Central memory CD8-positive, alpha-beta T cell (primary cell): ENCODE measurements around the gene SAMD9.
"Not testable (repeated sequence)": the region's sequence is repeated elsewhere in the genome, so short reads cannot be mapped to it uniquely, and the experiment has no call there.

ENCODE experiments used
- ATAC-seq: fragments of 150-1000 bp; cut with Tn5 transposase; replicated peaks from 2 replicates; pipeline ENCODE4 v1.10.0; 2022; ENCODE audit warnings: mild to moderate bottlenecking, moderate FRiP score, moderate number of reproducible peaks; ENCODE audit not compliant: poor library complexity, severe bottlenecking; ENCODE audit errors: extremely low read depth
- DNase-seq, 2 donors: peaks; one replicate each; pipeline ENCODE4 v3.0.0; 2021; ENCODE audit warnings: low spot score in 2 of 2
- H3K27ac Mint-ChIP-seq: one replicate; pipeline ENCODE4 v1.8.0; 2022; ENCODE audit warnings: low read depth, mild to moderate bottlenecking, moderate library complexity, mixed read lengths
- H3K27me3 Mint-ChIP-seq: one replicate; pipeline ENCODE4 v1.8.0; 2022; ENCODE audit warnings: mixed read lengths
- H3K36me3 Mint-ChIP-seq: one replicate; pipeline ENCODE4 v1.8.0; 2022; ENCODE audit warnings: mild to moderate bottlenecking, moderate library complexity, mixed read lengths; ENCODE audit not compliant: insufficient read depth
- H3K4me1 Mint-ChIP-seq: one replicate; pipeline ENCODE4 v1.8.0; 2022; ENCODE audit warnings: mixed read lengths
- H3K4me3 Mint-ChIP-seq: one replicate; pipeline ENCODE4 v1.8.0; 2022; ENCODE audit warnings: mild to moderate bottlenecking, moderate library complexity, mixed read lengths
- H3K9me3 Mint-ChIP-seq: one replicate; pipeline ENCODE4 v1.8.0; 2022; ENCODE audit warnings: mixed read lengths

Gene SAMD9

DNA sequence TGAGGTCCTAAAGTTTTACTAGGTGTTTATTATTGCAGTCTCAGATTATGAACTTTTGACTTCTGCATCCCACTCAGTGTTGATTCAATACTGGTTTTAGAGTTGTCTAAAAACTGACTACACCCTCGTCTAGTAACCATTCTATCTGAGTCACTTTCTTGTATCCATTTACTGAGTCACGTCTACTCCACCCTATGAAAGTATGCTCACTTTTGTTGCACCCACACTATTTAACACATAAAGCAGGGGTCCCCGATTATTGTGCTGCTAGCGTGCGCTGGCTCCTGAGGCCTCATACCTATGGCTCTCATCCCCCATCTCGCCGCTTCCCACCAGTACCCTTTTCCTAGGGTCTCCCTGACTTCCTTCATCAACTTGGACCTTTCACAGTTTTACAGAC, 2.0 kb downstream of the SAMD9 start:
- Mint-ChIP-seq H3K9me3 (peaks cover 16% of the 10 kb centered on the region), H3K4me3 (peak overlapping the region; percentile 84), H3K36me3 (peaks cover 29% of the 10 kb centered on the region), H3K27ac (peak overlapping the region; percentile 95), H3K27me3 (no peaks in the 10 kb centered on the region), H3K4me1 (peaks cover 67% of the 10 kb centered on the region)
- DNase-seq (no peak), ATAC-seq (no peak)

DNA sequence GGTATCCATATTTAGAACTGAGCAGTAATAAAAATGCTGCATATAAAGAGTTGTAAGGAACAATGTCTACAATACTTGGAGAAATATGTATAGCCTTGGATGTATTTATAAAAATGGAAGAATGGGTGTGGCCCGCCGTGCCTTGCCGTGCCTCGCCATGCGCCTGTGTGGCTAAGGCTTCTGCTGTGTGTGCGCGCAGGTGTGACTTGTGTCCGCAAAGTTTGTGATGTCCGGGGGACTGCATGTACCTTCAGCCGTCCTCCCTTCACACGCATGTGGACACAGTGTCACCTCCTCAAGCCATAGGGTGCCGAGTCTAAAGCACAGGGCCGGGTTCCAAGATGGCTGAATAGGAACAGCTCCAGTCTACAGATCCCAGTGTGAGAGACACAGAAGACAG, 9.8 kb downstream of the SAMD9 start:
- peaks cover 26% of the 10 kb centered on the region for H3K4me1 Mint-ChIP-seq
- no peak overlapping the region for H3K4me3 Mint-ChIP-seq
- no peaks in the 10 kb centered on the region for H3K27me3 Mint-ChIP-seq
- no peak overlapping the region for H3K27ac Mint-ChIP-seq
- H3K9me3 Mint-ChIP-seq = peaks cover 19% of the 10 kb centered on the region
- ATAC-seq (no peak), DNase-seq (no peak)
- H3K36me3 Mint-ChIP-seq = peaks cover 60% of the 10 kb centered on the region

DNA sequence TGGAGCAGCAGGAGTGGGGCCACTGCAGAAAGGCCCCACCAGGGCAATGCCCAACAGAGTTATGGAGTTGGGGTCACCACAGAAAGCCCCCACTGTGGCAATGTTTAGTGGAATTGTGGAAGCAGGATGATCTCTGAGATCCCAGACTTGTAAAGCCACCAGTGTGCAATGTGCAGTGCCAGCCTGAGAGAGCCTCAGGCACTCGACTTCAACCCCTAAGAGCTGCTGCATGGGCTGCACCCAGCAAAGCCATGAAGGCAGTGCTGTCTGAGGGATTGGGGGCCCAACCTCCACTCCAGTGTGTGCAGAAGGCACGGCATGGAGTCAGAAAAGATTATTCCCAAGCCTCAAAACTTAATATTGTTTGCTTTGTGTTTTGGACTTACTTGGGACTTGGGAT, 20.4 kb downstream of the SAMD9 start:
- Mint-ChIP-seq H3K4me1 (no peaks in the 10 kb centered on the region), H3K4me3 (no peak overlapping the region), H3K27me3 (peaks cover 5% of the 10 kb centered on the region), H3K9me3 (peaks cover 12% of the 10 kb centered on the region), H3K27ac (no peak overlapping the region), H3K36me3 (peaks cover 2% of the 10 kb centered on the region)
- no peak for ATAC-seq
- no peak for DNase-seq

DNA sequence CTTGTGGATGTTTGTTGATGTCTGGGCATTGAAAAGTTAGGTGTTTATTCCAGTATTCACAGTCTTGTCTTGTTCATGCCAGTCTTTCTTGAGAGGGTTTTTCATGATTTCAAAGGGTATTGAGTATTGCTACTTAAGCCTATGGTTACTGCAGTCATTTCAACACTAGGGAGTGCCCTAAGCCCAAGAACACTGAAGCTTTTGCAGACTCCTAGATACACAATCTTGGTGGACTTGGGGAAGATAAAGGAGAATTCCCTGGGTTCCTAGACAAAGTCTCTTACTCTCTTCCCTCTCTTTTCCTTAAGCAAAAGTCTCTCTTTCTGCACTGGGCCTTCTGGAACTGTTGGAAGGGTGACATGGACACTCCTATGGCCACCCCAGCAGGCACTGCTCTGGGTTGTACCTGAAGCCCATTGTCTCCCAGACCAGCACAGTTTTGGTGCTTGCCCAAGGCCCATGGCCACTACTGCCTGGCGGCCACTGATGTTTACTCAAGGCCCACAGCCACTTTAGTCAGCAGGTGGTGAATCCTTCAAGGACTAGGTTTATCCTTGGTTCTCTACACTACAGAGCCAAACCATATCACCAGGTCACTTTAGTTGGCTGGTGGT, 24.9 kb downstream of the SAMD9 start:
- peaks cover 42% of the 10 kb centered on the region for H3K27me3 Mint-ChIP-seq
- DNase-seq (no peak), ATAC-seq (no peak)
- H3K9me3 Mint-ChIP-seq = peaks cover 9% of the 10 kb centered on the region
- H3K4me3 Mint-ChIP-seq = no peak overlapping the region
- H3K4me1 Mint-ChIP-seq = no peaks in the 10 kb centered on the region
- peaks cover 2% of the 10 kb centered on the region for H3K36me3 Mint-ChIP-seq
- no peak overlapping the region for H3K27ac Mint-ChIP-seq

DNA sequence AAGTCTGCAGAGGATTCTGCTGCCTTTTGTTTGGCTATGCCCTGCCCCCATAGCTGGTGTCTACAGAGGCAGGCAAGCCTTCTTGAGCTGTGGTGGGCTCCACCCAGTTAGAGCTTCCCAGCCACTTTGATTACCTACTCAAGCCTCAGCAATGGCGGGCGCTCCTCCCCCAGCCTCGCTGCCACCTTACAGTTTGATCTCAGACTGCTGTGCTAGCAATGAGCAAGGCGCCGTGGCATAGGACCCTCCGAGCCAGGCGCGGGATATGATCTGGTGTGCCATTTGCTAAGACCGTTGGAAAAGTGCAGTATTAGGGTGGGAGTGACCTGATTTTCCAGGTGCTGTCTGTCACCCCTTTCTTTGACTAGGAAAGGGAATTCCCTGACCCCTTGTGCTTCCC, 44.4 kb downstream of the SAMD9 start:
- H3K36me3 Mint-ChIP-seq, H3K9me3 Mint-ChIP-seq, ATAC-seq, H3K4me1 Mint-ChIP-seq, H3K4me3 Mint-ChIP-seq, H3K27ac Mint-ChIP-seq, DNase-seq: not testable (repeated sequence)
- H3K27me3 Mint-ChIP-seq = peaks cover 80% of the 10 kb centered on the region

DNA sequence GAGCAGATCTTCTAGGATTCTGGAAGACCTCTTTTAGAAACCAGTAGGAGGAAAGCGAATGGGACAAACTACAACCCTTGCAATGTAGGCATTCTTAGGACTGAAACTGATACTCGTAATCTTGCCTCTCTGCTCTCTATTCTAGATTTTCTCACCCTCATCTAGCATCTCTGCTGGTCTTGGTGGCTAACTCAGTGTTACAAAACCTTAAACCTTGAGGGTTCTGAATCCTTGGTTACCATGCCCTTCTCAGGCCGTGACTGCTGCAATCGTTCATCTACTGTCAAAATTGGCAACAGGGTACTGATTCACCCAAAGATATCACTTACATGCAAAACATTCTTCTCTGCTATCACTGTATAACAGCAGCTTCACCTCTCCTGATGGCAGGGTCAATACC, 55.2 kb downstream of the SAMD9 start:
- no peak overlapping the region for H3K27ac Mint-ChIP-seq

DNA sequence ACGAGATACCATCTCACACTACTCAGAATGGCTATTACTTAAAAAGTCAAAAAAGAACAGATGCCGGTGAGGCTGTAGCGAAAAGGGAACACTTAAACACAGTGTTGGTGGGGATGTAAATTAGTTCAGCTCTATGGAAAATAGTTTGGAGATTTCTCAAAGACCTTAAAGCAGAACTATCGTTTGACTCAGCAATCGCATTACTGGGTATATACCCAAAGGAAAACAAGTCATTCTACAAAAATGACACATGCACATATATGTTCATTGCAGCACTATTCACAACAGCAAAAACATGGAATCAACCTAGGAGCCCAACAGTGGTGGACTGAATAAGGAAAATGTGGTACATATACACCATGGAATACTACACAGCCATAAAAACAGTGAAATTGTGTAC, 56.9 kb downstream of the SAMD9 start:
- Mint-ChIP-seq H3K27me3 (peaks cover 13% of the 10 kb centered on the region), H3K4me3 (no peak overlapping the region), H3K4me1 (no peaks in the 10 kb centered on the region), H3K36me3 (no peaks in the 10 kb centered on the region), H3K27ac (no peak overlapping the region), H3K9me3 (no peaks in the 10 kb centered on the region)
- no peak for DNase-seq
- ATAC-seq = no peak

More for the DNA sequence above, 55.2 kb downstream of the SAMD9 start:
- Mint-ChIP-seq H3K9me3 (no peaks in the 10 kb centered on the region), H3K27me3 (peaks cover 24% of the 10 kb centered on the region), H3K36me3 (no peaks in the 10 kb centered on the region), H3K4me3 (no peak overlapping the region), H3K4me1 (no peaks in the 10 kb centered on the region)
- ATAC-seq (no peak), DNase-seq (no peak)

DNA sequence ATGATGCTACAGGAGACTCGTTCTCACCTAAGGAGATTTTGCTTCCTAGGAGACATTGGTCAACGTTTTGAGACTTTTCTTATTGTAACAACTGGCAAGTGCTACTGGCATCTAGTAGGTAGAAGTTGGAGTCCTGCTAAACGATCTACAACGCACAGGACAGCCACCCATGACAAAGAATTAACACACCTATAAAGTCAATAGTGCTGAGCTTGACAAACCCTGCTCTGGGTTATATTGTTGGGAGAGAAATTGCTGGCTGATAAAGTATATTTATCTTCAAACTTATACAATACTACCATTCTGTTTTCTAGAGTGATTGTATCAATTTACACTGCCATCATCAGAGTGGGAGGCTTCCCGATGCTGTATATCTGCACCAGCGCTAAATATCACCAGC, 57.8 kb downstream of the SAMD9 start:
- ATAC-seq (no peak), DNase-seq (no peak)
- no peak overlapping the region for H3K27ac Mint-ChIP-seq
- H3K27me3 Mint-ChIP-seq = peaks cover 12% of the 10 kb centered on the region
- H3K4me3 Mint-ChIP-seq = no peak overlapping the region
- no peaks in the 10 kb centered on the region for H3K36me3 Mint-ChIP-seq
- no peaks in the 10 kb centered on the region for H3K4me1 Mint-ChIP-seq
- no peaks in the 10 kb centered on the region for H3K9me3 Mint-ChIP-seq

DNA sequence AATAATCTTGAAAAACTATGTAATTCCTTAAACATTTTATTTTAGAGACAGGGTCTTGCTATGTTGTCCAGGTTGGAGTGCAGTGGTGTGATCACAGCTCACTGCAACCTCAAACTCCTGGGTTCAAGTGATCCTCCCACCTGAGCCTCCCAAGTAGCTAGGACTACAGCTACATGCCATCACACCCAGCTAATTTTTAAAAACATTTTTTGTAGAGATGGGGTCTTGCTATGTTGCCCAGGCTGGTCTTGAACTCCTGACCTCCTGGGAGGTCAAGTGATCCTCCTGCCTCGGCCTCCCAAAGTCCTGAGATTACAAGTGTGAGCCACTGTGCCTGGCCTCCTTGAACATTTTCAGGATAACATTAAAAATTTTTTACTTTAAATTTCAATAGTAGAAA, 61.2 kb downstream of the SAMD9 start:
- H3K9me3 Mint-ChIP-seq, H3K4me3 Mint-ChIP-seq, H3K27ac Mint-ChIP-seq, ATAC-seq, DNase-seq, H3K4me1 Mint-ChIP-seq, H3K36me3 Mint-ChIP-seq: not testable (repeated sequence)
- H3K27me3 Mint-ChIP-seq = peaks cover 21% of the 10 kb centered on the region

DNA sequence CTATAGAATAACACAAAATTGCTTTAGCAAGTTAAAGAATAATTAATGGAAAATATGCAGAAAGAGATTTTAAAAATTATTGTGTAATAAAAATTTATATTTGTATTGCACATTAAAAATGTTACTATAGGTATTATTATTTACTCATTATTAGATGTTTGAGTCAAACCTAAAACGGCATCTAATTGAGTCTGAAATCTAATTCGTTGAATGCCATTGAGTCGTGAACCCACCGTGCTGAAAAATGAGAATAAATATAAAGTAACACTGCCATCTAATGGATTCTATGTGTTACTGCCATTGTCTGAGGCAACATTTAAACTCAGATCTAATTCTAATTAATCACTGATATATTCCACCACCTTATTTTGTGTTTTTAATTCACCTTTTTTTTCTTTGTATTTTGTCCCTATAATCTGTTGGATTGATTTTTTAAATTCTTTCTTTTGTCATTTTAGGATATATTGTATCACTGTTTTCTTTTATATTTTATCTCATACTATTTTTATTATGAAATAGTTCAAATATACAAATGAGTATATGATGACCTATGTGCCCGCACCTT, 62.2 kb downstream of the SAMD9 start:
- H3K9me3 Mint-ChIP-seq = no peaks in the 10 kb centered on the region
- H3K4me3 Mint-ChIP-seq = no peak overlapping the region
- no peak for DNase-seq
- peak; percentile 40 for ATAC-seq
- no peaks in the 10 kb centered on the region for H3K36me3 Mint-ChIP-seq
- no peak overlapping the region for H3K27ac Mint-ChIP-seq
- peaks cover 13% of the 10 kb centered on the region for H3K27me3 Mint-ChIP-seq
- peaks cover 6% of the 10 kb centered on the region for H3K4me1 Mint-ChIP-seq

DNA sequence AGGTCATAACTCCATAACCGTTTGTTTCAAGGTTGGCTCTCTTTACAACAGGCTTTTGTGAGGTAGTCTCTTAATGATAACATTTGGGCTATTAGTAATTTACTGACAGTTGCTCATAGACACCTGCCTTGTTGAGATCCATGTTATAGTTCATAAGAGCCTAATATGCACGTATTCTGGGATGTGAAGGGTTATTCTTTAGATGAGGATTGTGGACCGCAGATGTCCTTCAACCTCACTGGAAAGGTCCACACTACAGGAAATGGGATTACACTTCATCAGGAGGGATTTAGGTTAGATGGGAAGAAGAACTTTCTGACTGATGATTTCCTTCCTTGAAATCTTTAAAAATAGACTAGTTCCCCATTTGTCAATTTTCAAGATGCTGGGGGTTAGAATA, 62.8 kb downstream of the SAMD9 start:
- H3K9me3 Mint-ChIP-seq = no peaks in the 10 kb centered on the region
- no peak overlapping the region for H3K27ac Mint-ChIP-seq
- peaks cover 9% of the 10 kb centered on the region for H3K27me3 Mint-ChIP-seq
- ATAC-seq (no peak), DNase-seq (no peak)
- H3K4me3 Mint-ChIP-seq = no peak overlapping the region
- H3K4me1 Mint-ChIP-seq = peaks cover 6% of the 10 kb centered on the region
- no peaks in the 10 kb centered on the region for H3K36me3 Mint-ChIP-seq

DNA sequence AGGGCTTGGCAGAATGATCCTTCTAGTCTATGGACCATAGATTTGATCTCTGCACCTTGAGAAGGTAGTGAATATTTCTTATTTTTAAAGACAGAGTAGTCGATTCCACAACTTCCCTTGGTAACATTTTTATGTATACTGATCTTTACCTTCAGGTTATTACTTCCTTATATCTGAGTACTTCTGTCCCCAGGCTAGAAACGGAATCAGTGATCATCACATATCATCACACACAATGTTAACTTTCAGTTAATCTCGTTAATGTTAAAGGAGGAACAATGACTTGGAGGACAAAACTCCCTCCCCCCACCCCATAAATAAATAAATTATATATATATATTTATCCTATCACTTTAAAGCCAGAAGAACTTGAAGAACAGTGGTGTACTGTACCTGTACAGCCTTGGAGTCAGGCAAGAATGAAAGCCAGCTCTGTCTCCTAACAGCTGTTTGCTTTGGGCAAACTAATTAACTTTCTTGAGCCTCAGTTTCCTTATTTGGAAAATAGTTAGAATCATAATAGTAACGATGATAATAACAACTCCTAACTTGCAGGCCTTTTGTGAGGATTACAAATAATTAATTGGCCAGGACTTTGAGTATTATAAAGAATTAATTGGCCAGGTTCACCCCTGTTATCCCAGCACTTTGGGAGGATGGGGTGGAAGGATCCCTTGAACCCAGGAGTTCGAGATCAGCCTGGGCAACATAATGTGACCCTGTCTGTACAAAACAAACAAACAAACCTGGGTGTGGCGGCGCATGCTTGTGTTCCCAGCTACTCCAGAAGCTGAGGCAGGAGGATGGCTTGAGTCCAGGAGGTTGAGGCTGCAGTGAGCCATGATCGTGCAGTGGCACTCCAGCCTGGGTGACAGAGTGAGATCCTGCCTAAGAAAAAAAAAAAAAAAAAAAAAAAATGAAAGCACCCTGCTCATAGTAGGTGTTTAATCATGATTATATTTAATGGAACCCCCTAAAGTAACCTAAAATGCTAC, 63.5 kb downstream of the SAMD9 start:
- no peaks in the 10 kb centered on the region for H3K36me3 Mint-ChIP-seq
- peak overlapping the region; percentile 12 for H3K27ac Mint-ChIP-seq
- no peak overlapping the region for H3K4me3 Mint-ChIP-seq
- peaks cover 9% of the 10 kb centered on the region for H3K27me3 Mint-ChIP-seq
- no peaks in the 10 kb centered on the region for H3K9me3 Mint-ChIP-seq
- DNase-seq = no peak
- no peak for ATAC-seq
- H3K4me1 Mint-ChIP-seq = peaks cover 6% of the 10 kb centered on the region
